SJSA1 (cell line): ENCODE data around the gene EIF5. TPM values are rescaled to one million over a fixed set of nuclear protein-coding genes. Genes with fewer than 3 reads are reported as not detected.
A peak's percentile ranks its signal among the peaks of the same experiment; 100 is the strongest.

Source experiments
- DNase-seq, 2 experiments: peaks; one replicate each; pipeline ENCODE4 v3.0.0-alpha.2; 2015 to 2020; ENCODE audit warnings: low spot score in 2 of 2, low read depth in 1 of 2
- H3K27ac ChIP-seq: fragments of 250-450 bp; sonication (Bioruptor Pico); 2 replicates; pipeline ENCODE4 v1.5.1; 2020; ENCODE audit warnings: mild to moderate bottlenecking, moderate library complexity
- H3K27me3 ChIP-seq: fragments of 250-450 bp; sonication (Bioruptor Pico); replicated peaks from 2 replicates; pipeline ENCODE4 v1.5.1; 2020; ENCODE audit warnings: mild to moderate bottlenecking, moderate library complexity
- H3K36me3 ChIP-seq: fragments of 250-450 bp; sonication (Bioruptor Pico); 2 replicates; pipeline ENCODE4 v1.5.1; 2020; ENCODE audit warnings: mild to moderate bottlenecking
- H3K4me1 ChIP-seq: fragments of 250-450 bp; sonication (Bioruptor Pico); replicated peaks from 2 replicates; pipeline ENCODE4 v1.6.1; 2021; ENCODE audit warnings: mild to moderate bottlenecking
- H3K4me3 ChIP-seq: fragments of 250-450 bp; sonication (Bioruptor Pico); 2 replicates; pipeline ENCODE4 v1.5.1; 2020; ENCODE audit warnings: mild to moderate bottlenecking
- H3K9me3 ChIP-seq: fragments of 250-450 bp; sonication (Bioruptor Pico); replicated peaks from 2 replicates; pipeline ENCODE4 v1.5.1; 2020; ENCODE audit warnings: mild to moderate bottlenecking
- total RNA-seq: library from RNA; depleted of rRNA; stranded (reverse); fragments of >200 nt; shearing (Covaris generic); gene quantifications from 2 replicates; pipeline ENCODE4 v1.2.3, GENCODE V29; 2014

Gene EIF5
- total RNA-seq, 1 experiment from 2014 or later = 127 TPM

DNA sequence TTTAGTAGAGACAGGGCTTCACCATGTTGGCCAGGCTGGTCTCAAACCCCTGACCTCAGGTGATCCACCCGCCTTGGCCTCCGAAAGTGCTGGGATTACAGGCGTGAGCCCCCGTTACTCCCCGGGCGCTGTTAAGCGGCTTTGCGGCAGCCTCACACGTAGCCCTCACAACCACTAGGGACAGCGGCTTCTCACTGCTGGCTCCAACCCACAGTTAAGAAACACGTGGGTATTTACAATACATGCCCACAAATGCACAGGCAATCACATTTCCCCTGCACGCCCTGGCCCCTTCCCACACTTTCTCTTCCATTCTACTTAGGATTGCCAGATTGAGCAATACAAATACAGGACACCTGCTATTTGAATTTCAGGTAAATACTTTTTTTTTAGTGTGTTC, 37.0 kb upstream of the EIF5 start:
- no peaks in the 10 kb centered on the region for H3K27me3 ChIP-seq
- no peak overlapping the region for H3K27ac ChIP-seq
- peaks cover 4% of the 10 kb centered on the region; the same call in 1 of the 2 replicates for H3K4me1 ChIP-seq
- no peaks in the 10 kb centered on the region for H3K36me3 ChIP-seq
- no peak for DNase-seq
- H3K4me3 ChIP-seq = no peak overlapping the region
- H3K9me3 ChIP-seq = no peaks in the 10 kb centered on the region

DNA sequence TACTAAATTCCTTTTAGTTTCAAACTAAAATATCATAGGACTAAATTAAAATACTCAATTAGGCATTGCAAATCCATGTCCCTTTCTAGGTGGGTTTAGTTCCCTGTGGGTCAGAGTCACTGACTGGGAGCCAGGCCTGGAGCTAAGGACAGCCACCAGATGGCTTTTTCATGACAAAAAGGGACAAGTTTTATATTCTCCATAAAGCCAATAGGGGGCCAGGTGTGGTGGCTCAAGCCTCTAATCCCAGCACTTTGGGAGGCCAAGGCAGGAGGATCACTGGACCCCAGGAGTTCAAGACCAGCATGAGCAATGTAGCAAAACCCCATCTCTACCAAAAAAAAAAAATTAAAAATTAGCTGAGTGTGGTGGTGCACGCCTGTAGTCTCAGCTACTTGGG, 35.4 kb upstream of the EIF5 start:
- Histone ChIP-seq H3K4me1 (peaks cover 4% of the 10 kb centered on the region; the same call in 1 of the 2 replicates), H3K27ac (no peak overlapping the region), H3K36me3 (no peaks in the 10 kb centered on the region), H3K4me3 (no peak overlapping the region), H3K9me3 (no peaks in the 10 kb centered on the region), H3K27me3 (no peaks in the 10 kb centered on the region)
- no peak for DNase-seq

DNA sequence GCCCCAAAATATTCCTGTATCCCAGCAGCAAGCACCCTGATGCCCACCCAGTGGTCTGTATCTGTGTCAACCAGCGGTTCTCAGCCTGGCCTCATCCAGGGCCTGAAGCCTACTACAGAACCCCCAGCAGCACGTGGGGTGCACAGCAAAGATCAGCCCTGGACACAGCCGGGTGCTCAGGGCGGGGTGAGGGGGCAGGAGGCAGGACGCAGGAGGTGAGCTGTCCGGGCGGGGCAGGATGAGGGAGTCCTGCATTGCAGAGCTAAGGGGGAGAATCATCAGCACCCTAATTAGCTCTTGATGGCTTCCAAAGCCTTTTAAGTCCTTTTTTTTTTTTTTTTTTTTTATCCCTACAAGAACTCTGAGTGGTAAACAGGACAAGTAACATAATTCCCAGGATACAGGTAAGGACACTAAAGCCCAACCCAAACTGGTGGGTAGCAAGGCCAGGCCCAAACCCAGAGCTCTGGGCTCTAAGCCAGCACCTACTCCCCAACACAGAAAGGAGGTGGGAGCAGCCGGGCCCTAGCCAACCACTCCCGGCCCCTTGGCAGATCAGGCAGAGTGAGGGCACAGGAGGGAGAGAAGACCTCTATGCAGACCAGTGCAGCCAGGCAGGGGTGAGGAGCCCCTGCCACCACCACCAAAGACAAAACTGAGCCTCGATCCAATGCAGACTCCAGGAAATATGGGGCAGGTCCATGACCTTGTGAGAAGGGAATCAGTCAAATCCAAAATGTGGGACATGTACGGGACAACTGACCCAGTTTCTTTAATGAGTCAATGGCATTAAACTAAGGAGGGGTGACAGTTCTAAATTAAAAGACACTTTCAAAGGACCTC, 32.3 kb upstream of the EIF5 start:
- no peaks in the 10 kb centered on the region for H3K4me1 ChIP-seq
- no peak for DNase-seq
- no peaks in the 10 kb centered on the region for H3K27me3 ChIP-seq

DNA sequence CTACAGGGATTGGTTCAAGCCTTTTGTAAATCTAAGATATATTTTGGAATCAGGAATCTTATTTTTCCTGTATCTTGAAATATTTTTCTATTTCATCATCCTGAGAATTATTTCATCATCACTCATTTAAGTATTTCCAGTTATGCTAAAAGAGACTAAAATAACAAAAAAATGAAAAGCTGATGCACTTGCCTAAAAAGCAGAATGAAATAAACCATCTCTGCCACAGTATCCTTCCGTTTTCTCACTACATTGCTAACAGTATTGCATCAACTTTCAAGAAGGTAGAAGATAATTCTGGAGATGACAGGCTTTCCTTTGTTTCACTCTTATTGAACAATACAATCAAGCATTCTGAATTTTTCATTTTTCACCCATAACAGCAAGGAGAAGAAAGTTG, 31.1 kb upstream of the EIF5 start:
- Histone ChIP-seq H3K27me3 (no peaks in the 10 kb centered on the region), H3K4me1 (no peaks in the 10 kb centered on the region), H3K9me3 (no peaks in the 10 kb centered on the region), H3K27ac (no peak overlapping the region), H3K36me3 (no peaks in the 10 kb centered on the region), H3K4me3 (no peak overlapping the region)
- DNase-seq = no peak

More for the DNA sequence above, 32.3 kb upstream of the EIF5 start:
- H3K9me3 ChIP-seq = no peaks in the 10 kb centered on the region
- H3K27ac ChIP-seq = no peak overlapping the region
- H3K4me3 ChIP-seq = no peak overlapping the region
- no peaks in the 10 kb centered on the region for H3K36me3 ChIP-seq

DNA sequence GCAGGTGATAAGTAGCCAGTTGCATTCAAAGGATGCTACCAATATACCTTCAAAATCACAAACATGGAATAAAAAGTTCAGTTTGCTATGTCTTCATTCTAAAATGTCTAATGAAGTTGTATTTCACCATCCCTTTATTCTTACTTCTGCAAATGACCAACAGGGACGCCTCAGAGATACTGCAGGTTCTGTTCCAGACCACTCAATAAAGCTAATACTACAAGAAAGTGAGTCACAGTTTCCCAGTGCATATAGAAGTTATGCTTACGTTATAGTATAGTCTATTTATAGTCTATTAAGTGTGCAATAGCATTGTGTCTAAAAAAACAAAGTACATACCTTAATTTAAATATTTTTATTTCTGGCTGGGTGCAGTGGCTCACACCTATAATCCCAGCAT, 29.3 kb upstream of the EIF5 start:
- H3K4me3 ChIP-seq = no peak overlapping the region
- H3K4me1 ChIP-seq = no peaks in the 10 kb centered on the region
- H3K36me3 ChIP-seq = no peaks in the 10 kb centered on the region
- no peaks in the 10 kb centered on the region for H3K9me3 ChIP-seq
- no peak for DNase-seq
- H3K27ac ChIP-seq = no peak overlapping the region
- H3K27me3 ChIP-seq = no peaks in the 10 kb centered on the region

DNA sequence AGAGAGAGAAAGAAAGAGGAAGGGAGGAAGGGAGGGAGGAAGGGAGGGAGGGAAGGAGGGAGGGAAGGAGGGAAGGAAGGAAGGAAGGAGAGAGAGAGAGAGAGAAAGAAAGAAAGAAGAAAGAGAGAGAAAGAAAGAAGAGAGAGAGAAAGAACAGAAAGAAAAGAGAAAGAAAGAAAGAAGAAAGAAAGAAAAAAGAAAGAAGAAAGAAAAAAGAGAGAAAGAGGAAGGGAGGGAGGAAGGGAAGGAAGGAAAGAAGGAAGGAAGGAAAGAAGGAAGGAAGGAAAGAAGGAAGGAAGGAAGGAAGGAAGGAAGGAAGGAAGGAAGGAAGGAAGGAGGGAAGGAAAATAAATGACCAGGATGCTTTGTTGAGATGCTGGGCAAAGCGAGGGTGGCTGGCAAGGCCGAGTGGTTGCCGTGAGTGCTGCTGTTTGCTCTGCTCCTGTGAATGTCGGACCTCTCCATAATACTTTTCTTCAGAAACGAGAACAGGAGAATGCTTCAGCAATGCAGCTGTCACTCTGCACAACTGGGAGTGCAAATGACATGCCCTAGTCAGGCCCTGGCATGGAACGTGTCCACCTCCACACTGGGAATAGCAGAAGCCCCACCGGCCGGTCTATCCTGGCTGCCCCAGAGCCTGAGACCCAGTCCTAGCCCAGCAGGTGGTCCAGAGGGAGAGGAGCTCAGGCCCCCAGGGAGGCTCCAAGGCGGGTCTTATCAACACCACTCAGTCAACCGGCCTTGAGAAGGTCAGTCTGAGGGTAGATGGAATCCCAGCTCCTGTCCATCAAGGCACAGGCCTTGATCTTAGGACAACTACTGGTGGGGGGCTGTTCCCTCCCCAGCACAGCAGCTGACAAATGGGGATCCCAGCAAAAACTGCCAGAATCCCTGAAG, 25.1 kb upstream of the EIF5 start:
- Histone ChIP-seq H3K27me3 (no peaks in the 10 kb centered on the region), H3K9me3 (no peaks in the 10 kb centered on the region), H3K4me1 (no peaks in the 10 kb centered on the region), H3K4me3 (no peak overlapping the region), H3K27ac (no peak overlapping the region), H3K36me3 (no peaks in the 10 kb centered on the region)
- no peak for DNase-seq

DNA sequence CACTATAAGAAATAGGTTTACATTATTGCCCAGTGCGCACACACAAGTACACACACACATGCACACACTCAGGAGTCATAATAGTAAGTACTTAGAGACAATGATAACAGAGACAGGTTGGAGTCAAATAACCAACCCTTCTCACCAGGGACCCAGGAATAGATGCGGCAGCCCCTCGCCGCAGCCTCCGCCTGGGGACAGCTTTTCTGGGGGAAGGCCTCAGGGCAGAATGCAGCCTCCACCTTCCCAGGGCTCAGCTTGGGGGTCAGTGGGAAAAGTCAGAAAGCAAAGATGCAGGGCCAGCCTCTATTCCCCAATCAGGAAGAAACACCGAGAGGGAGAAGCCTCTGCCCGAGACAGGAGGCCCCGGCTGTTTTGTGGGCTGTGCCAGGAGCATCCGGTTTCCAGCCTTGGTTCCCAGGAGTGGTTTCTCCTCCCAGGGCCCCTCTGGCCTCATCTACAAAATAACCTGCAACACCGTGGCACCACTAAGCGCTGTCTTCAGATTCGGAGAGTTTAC, 23.4 kb upstream of the EIF5 start:
- no peaks in the 10 kb centered on the region for H3K36me3 ChIP-seq
- H3K4me3 ChIP-seq = no peak overlapping the region
- no peaks in the 10 kb centered on the region for H3K4me1 ChIP-seq
- H3K27me3 ChIP-seq = no peaks in the 10 kb centered on the region
- H3K27ac ChIP-seq = no peak overlapping the region
- no peaks in the 10 kb centered on the region for H3K9me3 ChIP-seq
- no peak for DNase-seq

DNA sequence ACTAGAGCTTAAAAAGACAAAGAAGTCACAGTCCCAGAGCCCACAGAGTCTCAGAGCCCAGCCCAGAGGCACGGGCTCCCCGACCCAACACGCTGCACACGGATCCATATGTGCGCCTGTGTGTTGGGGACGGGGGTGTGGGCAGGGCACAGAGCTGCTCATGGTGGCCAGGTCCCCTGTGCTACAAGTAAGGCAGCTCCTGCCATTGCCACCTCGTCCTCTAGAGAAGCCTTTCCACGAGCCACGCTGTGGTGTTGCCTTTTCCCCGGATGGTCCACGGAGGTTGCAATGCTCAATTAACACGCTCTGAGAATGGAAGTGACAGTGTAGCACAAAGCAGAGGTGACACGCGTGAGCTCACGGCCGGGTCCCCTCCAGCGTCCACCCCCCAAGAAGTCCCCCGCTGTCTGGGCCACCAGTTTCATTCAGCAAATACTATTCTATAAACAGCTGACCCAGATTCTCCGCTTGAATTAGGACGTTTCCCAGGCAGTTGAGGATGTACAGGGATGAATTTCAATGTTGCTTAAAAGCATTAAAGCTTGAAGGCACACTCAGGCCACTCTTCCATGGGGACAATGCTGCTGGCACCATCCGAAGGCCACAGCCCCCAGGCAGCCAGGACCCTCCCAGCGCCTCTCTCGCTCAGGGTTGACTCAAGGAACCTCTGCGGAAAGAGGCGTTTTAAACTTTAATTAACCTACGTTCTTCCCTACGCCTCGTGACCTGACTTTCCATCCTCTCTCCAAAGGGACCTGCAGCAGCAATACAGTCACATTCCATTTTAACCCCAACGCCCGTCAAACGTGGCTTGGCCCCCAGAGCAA, 22.7 kb upstream of the EIF5 start:
- no peaks in the 10 kb centered on the region for H3K4me1 ChIP-seq
- H3K36me3 ChIP-seq = no peaks in the 10 kb centered on the region
- H3K27ac ChIP-seq = no peak overlapping the region
- H3K27me3 ChIP-seq = no peaks in the 10 kb centered on the region
- DNase-seq = no peak
- H3K9me3 ChIP-seq = no peaks in the 10 kb centered on the region
- no peak overlapping the region for H3K4me3 ChIP-seq

DNA sequence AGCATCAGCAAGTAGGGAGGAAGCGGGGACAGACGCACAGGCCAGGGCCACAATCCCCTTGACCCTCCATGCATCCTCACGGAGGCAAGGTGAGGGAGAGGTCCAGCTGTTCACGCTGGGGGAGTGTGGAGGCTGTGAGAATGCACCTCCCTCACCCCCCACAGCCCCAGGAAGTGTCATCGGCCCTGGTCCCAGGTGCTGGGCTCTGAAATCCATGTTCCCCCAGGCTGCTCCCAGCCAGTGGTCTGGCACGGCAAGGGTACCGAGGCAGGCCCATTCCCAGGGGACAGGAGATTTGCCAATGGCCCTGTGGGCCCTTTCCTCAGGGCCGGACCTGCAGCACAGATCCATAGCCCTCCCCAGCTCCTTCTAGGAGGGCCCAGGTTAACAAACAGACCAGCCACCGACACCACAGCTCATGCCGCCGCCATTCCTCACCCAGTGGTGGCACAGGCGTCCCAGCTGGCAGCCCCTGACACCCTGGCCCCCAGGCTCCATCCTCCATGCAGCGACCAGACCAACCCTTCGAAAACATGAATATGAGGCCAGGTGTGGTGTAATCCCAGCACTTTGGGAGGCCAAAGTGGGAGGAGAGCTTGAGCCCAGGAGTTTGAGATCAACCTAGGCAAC, 21.9 kb upstream of the EIF5 start:
- no peak for DNase-seq
- H3K36me3 ChIP-seq = no peaks in the 10 kb centered on the region
- H3K9me3 ChIP-seq = no peaks in the 10 kb centered on the region
- H3K27me3 ChIP-seq = no peaks in the 10 kb centered on the region
- H3K4me3 ChIP-seq = no peak overlapping the region
- no peaks in the 10 kb centered on the region for H3K4me1 ChIP-seq
- H3K27ac ChIP-seq = no peak overlapping the region

DNA sequence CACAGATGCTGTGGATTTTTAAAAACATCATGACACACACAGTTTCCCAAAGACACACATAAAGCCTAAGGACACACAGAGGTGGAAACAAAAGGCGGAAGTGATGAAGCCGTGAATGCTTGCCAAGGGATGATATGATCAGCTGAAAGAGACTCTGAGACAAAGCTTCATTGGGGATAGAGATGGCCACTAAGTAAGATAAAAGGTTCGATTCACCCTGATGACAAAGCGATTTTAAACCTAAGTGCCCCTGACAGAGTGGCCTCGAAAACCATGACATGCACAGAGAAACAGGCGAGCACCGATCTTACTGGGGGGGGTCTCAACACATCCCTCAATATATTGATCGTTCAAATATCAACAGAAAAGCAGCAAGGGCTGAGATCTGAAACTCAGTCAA, 20.3 kb upstream of the EIF5 start:
- Histone ChIP-seq H3K4me3 (no peak overlapping the region), H3K27me3 (no peaks in the 10 kb centered on the region), H3K36me3 (no peaks in the 10 kb centered on the region), H3K9me3 (no peaks in the 10 kb centered on the region), H3K4me1 (no peaks in the 10 kb centered on the region), H3K27ac (no peak overlapping the region)
- peak in 1 of 2 experiments; percentile 6 for DNase-seq

DNA sequence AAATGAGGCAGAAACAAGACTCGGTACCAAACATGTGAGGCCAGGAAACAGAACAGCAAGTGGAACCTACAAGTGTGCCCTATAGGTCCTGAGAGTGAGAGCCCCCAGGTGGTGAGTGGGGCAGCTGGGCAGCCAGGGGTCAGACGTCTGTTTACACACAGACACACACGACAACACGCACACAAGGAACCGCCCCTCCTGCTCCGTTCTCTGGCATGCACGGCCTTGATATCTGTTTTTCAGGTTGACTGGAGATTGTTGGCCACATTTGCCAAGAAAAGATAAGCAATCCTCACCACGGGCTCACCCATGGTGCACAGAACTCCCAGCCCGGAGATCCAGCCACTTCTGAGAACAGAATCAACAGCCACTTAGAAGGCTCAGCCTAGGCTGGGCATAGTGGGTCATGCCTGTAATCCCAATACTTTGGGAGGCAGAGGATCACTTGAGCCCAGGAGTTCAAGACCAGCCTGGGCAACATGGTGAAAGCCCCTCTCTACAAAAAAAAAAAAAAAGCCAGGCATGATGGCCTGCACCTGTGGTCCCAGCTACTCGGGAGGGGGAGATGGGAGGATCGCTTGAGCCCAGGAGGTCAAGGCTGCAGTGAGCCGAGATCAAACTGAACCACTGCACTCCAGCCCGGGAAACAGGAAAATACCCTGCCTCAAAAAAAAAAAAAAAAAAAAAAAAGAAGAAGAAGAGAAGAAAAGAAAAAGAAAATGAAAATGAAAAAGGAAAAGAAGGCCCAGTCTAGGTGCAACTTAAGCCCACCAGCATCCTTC, 19.4 kb upstream of the EIF5 start:
- H3K4me1 ChIP-seq = no peaks in the 10 kb centered on the region
- no peak for DNase-seq
- H3K27ac ChIP-seq = no peak overlapping the region
- H3K4me3 ChIP-seq = no peak overlapping the region
- no peaks in the 10 kb centered on the region for H3K36me3 ChIP-seq
- H3K9me3 ChIP-seq = no peaks in the 10 kb centered on the region
- H3K27me3 ChIP-seq = no peaks in the 10 kb centered on the region

DNA sequence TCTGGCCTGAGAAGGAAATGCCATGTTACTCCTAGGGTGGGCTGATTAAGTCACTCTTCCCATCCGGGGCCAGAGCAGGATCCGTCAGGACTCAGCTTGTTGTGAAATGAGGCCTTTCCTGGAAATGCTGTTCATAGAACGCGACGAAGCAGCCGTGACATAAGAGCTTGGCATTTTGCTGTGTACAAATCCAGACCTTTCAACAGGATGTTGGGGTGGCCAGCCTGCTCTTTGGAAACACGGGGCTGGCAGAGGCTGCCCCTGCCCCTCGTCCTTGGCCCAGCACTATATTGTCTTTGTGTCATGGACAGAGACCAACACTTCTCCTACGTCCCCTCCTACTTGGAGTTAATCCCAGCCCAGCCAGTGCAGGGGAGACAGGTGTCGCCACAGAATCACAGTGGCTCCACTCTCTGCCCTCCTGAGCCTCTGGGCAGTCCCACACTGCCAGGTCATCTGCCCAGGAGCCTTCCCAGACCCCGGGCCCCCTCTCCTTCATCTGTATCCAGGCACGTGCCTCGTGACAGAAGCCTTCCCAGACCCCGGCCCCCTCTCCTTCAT, 18.6 kb upstream of the EIF5 start:
- Histone ChIP-seq H3K36me3 (no peaks in the 10 kb centered on the region), H3K9me3 (no peaks in the 10 kb centered on the region), H3K4me3 (no peak overlapping the region), H3K27ac (no peak overlapping the region), H3K27me3 (no peaks in the 10 kb centered on the region), H3K4me1 (no peaks in the 10 kb centered on the region)
- DNase-seq = no peak
